Keratinocyte (primary cell): ENCODE measurements around the gene C19orf47.

Source experiments
- CTCF ChIP-seq, 3 experiments: IDR thresholded peaks in 1 of 3; conservative IDR thresholded peaks in 1 of 3; optimal IDR thresholded peaks in 1 of 3; 2 replicates in 2 of 3; 3 replicates in 1 of 3; pipeline versions ENCODE3 to v1.5.1; 2011; ENCODE audit warnings: low read length in 3 of 3, mild to moderate bottlenecking in 3 of 3, moderate library complexity in 2 of 3, control low read depth in 1 of 3, inconsistent platforms in 1 of 3; ENCODE audit not compliant: insufficient read depth in 2 of 3; ENCODE audit errors: extremely low read depth in 1 of 3
- EZH2 ChIP-seq: IDR thresholded peaks from one replicate; pipeline ENCODE4 v1.6.1; 2012; ENCODE audit warnings: inconsistent platforms, mild to moderate bottlenecking, low read length, moderate library complexity

- no peak for TF ChIP-seq CTCF (optimal IDR thresholded peaks at IDR 0.05 in 1 of 3, IDR thresholded peaks at IDR 0.05 in 1 of 3, conservative IDR thresholded peaks at IDR 0.05 in 1 of 3; ENCODE audit: extremely low read depth in 1 of 3, insufficient read depth in 2 of 3, low read length in 3 of 3)
- no peak for TF ChIP-seq EZH2
These were observed 26.5 kb downstream of the C19orf47 start for GRCh38 chr19:40321566-40322270.
